Muscle layer of colon (tissue), 2 donors: Measurements from ENCODE around the gene NUDT3.

ENCODE experiments used
- H3K27ac ChIP-seq: one replicate; pipeline ENCODE4 v1.7.0; 2013; ENCODE audit warnings: low read depth, mild to moderate bottlenecking, low read length, moderate library complexity
- H3K27me3 ChIP-seq, 2 donors: one replicate each; pipeline ENCODE4 v1.7.0; 2013; ENCODE audit warnings: low read length in 2 of 2, mild to moderate bottlenecking in 2 of 2; ENCODE audit not compliant: insufficient read depth in 2 of 2, control insufficient read depth in 1 of 2
- H3K36me3 ChIP-seq: one replicate; pipeline ENCODE4 v1.7.0; 2013; ENCODE audit warnings: mild to moderate bottlenecking, low read length; ENCODE audit not compliant: insufficient read depth
- H3K4me1 ChIP-seq: one replicate; pipeline ENCODE4 v1.7.0; 2013; ENCODE audit warnings: mild to moderate bottlenecking, low read length; ENCODE audit not compliant: insufficient read depth
- H3K4me3 ChIP-seq, 2 donors: one replicate each; pipeline ENCODE4 v1.7.0; 2013; ENCODE audit warnings: low read length in 2 of 2, low read depth in 1 of 2, mild to moderate bottlenecking in 1 of 2, moderate library complexity in 1 of 2
- H3K9ac ChIP-seq: one replicate; pipeline ENCODE4 v1.7.0; 2013; ENCODE audit warnings: low read length
- H3K9me3 ChIP-seq: one replicate; pipeline ENCODE4 v1.7.0; 2013; ENCODE audit warnings: mild to moderate bottlenecking, low read length
- donor health status: abdominal sarcoma.
- donor health status: Adenocarcinoma of cecum.

Gene NUDT3

DNA sequence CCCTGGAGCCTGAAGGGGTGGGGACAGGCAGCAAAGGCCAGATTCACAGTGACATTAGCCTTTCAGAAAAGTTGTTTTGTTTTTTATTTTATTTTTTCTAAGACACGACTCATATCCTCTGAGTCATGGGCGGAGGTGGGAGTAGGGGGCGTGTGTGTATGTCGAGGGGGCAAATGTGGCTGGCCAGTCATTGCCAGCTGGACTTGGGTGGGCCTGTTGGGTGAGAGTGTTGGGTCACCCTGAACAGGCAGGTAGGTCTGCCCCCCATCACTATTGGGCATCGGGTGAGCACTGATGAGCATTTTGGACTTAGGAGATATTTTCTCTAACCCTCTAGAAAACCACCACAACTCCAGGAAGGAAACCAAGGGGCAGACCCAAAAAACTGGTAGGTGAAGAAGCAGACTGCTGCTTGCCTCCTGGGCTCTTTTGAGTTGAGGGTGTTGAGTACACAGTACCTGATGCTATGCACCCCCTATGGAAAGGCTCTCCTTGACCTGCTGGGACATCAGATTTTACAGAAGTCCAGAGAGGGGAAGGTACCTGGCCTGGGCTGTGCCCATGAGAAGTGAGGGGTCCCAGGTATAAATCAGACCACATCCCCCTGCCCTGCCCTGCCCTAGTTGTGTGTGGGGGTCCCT, 149.2 kb downstream of the NUDT3 start:
- H3K9me3 ChIP-seq: no peaks in the 10 kb centered on the region
- H3K36me3 ChIP-seq: peaks cover 11% of the 10 kb centered on the region
- H3K4me1 ChIP-seq: peaks cover 20% of the 10 kb centered on the region
- no peak overlapping the region for H3K9ac ChIP-seq
- H3K27me3 ChIP-seq: no peaks in the 10 kb centered on the region
- H3K27ac ChIP-seq: no peak overlapping the region
- H3K4me3 ChIP-seq: no peak overlapping the region

DNA sequence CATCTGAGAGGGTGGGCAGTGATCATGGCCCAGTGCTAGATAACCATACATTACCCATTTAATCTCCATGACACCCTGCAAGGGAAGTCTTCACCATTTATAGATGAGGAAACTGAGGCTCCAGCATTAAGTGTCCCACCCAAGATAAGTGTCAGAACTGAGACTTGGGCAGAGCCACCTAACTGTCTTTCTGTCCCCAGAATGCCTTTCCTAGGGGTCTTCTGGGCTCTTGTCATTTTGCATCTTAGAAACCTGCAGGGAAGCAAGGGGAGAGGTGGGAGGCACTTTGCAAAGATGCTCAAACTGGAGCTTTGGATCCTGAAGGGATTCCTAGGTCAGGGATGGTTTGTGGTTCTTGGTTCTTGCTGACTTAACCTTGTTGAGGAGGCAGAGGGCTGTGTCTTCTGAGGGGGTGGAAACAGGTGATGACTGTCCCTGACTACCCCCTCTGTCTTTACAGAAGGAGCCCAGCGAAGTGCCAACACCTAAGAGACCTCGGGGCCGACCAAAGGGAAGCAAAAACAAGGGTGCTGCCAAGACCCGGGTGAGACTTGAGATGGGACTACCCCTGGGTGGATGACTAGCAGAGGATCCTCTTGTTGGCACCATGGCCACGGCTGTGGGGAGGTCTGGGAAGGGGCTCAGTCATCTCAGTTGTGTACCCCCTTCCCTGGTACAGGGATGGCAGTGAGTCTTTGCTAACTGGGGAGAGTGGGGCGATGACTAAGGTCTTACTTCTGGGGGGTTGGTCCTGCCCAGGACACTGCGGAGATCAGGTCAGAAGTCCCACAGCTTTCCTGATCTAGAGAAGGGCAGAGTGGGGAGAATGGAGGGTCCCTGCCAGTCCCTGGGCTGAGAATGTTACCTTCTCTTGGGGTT, 150.0 kb downstream of the NUDT3 start:
- Histone ChIP-seq H3K27me3 (no peaks in the 10 kb centered on the region), H3K9ac (no peak overlapping the region), H3K4me1 (peaks cover 14% of the 10 kb centered on the region), H3K4me3 (no peak overlapping the region), H3K36me3 (peaks cover 11% of the 10 kb centered on the region), H3K9me3 (no peaks in the 10 kb centered on the region), H3K27ac (no peak overlapping the region)

GRCh38 chr6:34241351-34242215, 150.9 kb downstream of the NUDT3 start:
- Histone ChIP-seq H3K27me3 (no peaks in the 10 kb centered on the region), H3K27ac (no peak overlapping the region), H3K4me1 (peaks cover 14% of the 10 kb centered on the region), H3K9ac (no peak overlapping the region), H3K4me3 (no peak overlapping the region), H3K9me3 (no peaks in the 10 kb centered on the region), H3K36me3 (peaks cover 11% of the 10 kb centered on the region)

- H3K36me3 ChIP-seq: peaks cover 11% of the 10 kb centered on the region
- no peaks in the 10 kb centered on the region for H3K9me3 ChIP-seq
- peaks cover 21% of the 10 kb centered on the region for H3K4me1 ChIP-seq
- H3K4me3 ChIP-seq: no peak overlapping the region
- no peak overlapping the region for H3K9ac ChIP-seq
- H3K27ac ChIP-seq: no peak overlapping the region
- H3K27me3 ChIP-seq: no peaks in the 10 kb centered on the region
Measured at GRCh38 chr6:34240329-34241248, 151.9 kb downstream of the NUDT3 start.

GRCh38 chr6:34239893-34240292, 152.6 kb downstream of the NUDT3 start:
- Histone ChIP-seq H3K9me3 (no peaks in the 10 kb centered on the region), H3K36me3 (peaks cover 11% of the 10 kb centered on the region), H3K27ac (no peak overlapping the region), H3K9ac (no peak overlapping the region), H3K4me3 (no peak overlapping the region), H3K27me3 (no peaks in the 10 kb centered on the region), H3K4me1 (peaks cover 21% of the 10 kb centered on the region)

- Histone ChIP-seq H3K4me3 (no peak overlapping the region), H3K27ac (no peak overlapping the region), H3K4me1 (peaks cover 21% of the 10 kb centered on the region), H3K36me3 (peaks cover 11% of the 10 kb centered on the region), H3K9me3 (no peaks in the 10 kb centered on the region), H3K27me3 (no peaks in the 10 kb centered on the region), H3K9ac (no peak overlapping the region)
Measured at GRCh38 chr6:34239500-34239825, 153.0 kb downstream of the NUDT3 start.

DNA sequence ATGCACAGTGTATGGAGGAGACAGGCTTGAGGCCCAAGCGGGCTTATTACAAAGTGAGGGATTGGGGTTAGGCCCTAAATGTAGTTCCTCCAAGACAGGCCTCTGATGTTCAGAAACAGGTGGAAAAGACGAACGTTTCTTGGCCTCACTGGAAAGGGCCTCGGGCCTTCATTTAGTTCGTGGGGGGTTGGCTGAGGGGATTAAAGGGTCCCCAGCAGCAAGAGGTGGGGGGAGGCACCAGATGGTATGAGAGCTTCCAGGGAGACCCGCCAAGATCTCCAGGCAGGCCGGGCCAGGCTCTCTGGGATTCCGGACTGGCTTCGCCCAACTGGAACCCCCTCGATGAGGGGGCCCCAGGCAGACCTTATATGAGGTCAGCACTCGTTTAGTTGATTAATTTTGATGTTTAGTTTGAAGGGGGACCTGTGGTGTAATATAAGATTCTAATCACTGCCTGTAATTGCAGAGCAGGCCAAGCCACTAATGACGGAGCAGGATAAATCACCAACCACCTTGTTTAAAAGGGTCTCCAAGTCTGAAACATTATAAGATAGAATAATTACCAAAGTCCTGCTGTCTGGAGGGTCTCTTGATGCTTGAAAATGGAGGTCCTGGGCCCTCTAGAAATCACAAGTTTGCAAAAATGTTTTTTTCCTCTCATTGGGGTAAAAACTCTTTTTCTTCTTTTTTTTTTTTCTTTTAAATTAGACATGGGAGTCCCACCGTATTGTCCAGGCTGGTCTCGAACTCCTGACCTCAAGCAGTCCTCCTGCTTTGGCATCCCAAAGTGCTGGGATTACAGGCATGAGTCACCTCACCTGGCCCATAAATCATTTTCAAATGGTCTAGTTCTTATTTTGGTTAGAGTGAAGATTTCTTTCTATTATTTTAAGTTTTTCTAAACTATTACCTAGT, 153.6 kb downstream of the NUDT3 start:
- Histone ChIP-seq H3K9ac (no peak overlapping the region), H3K4me1 (peaks cover 14% of the 10 kb centered on the region), H3K27ac (no peak overlapping the region)

GRCh38 chr6:34237722-34238584, 154.5 kb downstream of the NUDT3 start:
- H3K36me3 ChIP-seq: peaks cover 11% of the 10 kb centered on the region
- no peak overlapping the region for H3K9ac ChIP-seq
- no peaks in the 10 kb centered on the region for H3K27me3 ChIP-seq
- peaks cover 11% of the 10 kb centered on the region for H3K4me1 ChIP-seq
- peak overlapping the region; percentile 58 to 66 for H3K4me3 ChIP-seq
- peak overlapping the region; percentile 41 for H3K27ac ChIP-seq
- no peaks in the 10 kb centered on the region for H3K9me3 ChIP-seq

More for the DNA sequence above, 153.6 kb downstream of the NUDT3 start:
- Histone ChIP-seq H3K27me3 (no peaks in the 10 kb centered on the region), H3K9me3 (no peaks in the 10 kb centered on the region), H3K36me3 (peaks cover 11% of the 10 kb centered on the region), H3K4me3 (peak overlapping the region; percentile 58 to 66)

DNA sequence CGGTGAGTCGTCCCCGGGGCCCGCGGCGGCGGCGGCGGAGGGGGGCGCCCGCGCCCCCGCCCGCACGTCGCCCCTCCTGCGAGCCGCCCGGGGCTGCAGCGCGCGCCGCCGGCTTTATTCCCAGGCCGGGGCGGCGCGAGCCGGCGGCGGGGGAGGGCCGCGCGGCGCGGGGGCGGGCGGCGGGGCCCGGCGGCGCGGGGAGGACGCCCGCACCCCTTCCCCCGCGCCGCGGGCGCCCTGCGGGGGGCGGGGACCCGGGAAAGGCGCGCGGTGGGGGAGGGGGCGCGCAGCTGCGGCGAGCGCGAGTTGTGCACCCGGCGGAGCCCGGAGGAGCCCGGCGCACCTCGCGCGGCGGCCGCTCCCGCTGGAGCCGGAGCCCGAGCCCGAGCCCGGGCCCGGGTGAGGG, 155.2 kb downstream of the NUDT3 start:
- H3K9me3 ChIP-seq: no peaks in the 10 kb centered on the region
- H3K27me3 ChIP-seq: no peaks in the 10 kb centered on the region
- peak overlapping the region; percentile 41 for H3K27ac ChIP-seq
- peaks cover 11% of the 10 kb centered on the region for H3K4me1 ChIP-seq
- peak overlapping the region; percentile 58 to 66 for H3K4me3 ChIP-seq
- H3K9ac ChIP-seq: no peak overlapping the region
- peaks cover 7% of the 10 kb centered on the region for H3K36me3 ChIP-seq
